Thoracic aorta (tissue), 2 donors: ENCODE results near the gene PMEPA1. TPM values are rescaled to one million over a fixed set of nuclear protein-coding genes. Genes with fewer than 3 reads are reported as not detected.

Experiments used
- ATAC-seq: fragments of 150-250 bp; one replicate; pipeline ENCODE4 v1.8.0; 2017; ENCODE audit warnings: low read depth; ENCODE audit not compliant: insufficient number of reproducible peaks, low FRiP score
- DNase-seq: peaks from one replicate; pipeline ENCODE4 v3.0.0-alpha.2; 2020; ENCODE audit warnings: low spot score
- H3K27ac ChIP-seq, 2 donors: fragments of 200-600 bp; sonication (generic); 1 replicate in 1 of 2; 2 replicates in 1 of 2; pipeline ENCODE4 v1.5.1; 2016; ENCODE audit warnings: mild to moderate bottlenecking in 2 of 2, moderate library complexity in 2 of 2
- H3K27me3 ChIP-seq: fragments of 200-600 bp; sonication (generic); replicated peaks from 2 replicates; pipeline ENCODE4 v1.6.0; 2016; ENCODE audit warnings: mild to moderate bottlenecking; ENCODE audit not compliant: insufficient read depth
- H3K36me3 ChIP-seq: fragments of 200-600 bp; sonication (generic); one replicate; pipeline ENCODE4 v1.5.1; 2016
- H3K4me1 ChIP-seq, 2 donors: fragments of 200-600 bp; sonication (generic); 1 replicate in 1 of 2; 2 replicates in 1 of 2; pipeline versions ENCODE4 v1.5.1 to v1.6.0; 2016; ENCODE audit warnings: low read depth in 2 of 2, mild to moderate bottlenecking in 1 of 2; ENCODE audit not compliant: control insufficient read depth in 1 of 2
- H3K4me3 ChIP-seq: fragments of 200-600 bp; sonication (generic); 2 replicates; pipeline ENCODE4 v1.5.1; 2016; ENCODE audit warnings: mild to moderate bottlenecking
- H3K9me3 ChIP-seq: fragments of 200-600 bp; sonication (generic); 2 replicates; pipeline ENCODE4 v1.5.1; 2016
- total RNA-seq, 2 donors: library from RNA; depleted of rRNA; stranded (reverse); fragments of >200 nt; gene quantifications; one replicate each; pipeline versions ENCODE4 v1.1.0 to v1.2.3, GENCODE V29; 2016
- TF ChIP-seq, protein P1 (sequence below): fragments of 200-600 bp; sonication (generic); IDR thresholded peaks from one replicate; pipeline ENCODE4 v1.5.1; 2019; ENCODE audit warnings: antibody characterized with exemption

The PMEPA1 gene
- total RNA-seq, 2 donors from 2014 or later = 68.4 to 104 TPM

DNA sequence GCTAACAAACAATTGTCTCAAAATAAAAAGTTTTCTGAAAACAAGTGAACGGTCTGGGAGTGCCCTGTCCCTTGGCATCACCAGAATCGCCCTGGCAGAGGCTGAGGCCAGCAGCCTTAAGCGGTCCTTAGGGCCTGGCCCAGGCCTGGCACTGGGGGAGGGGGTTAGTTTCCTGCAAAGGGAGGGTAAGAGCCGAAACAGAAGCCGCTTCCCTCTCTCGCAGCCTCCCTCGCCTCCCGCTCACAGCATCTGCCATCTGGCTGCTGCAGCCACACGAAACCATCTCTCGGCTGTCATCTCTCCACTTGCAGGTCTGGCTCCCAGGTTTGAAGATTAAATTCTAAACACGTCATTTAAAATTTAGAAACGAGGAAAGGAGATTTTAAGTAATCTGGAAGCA lies 31.5 kb downstream of the PMEPA1 start:
- Histone ChIP-seq H3K27ac (no peak overlapping the region), H3K9me3 (no peaks in the 10 kb centered on the region), H3K27me3 (no peaks in the 10 kb centered on the region), H3K4me1 (peaks cover 23 to 100% of the 10 kb centered on the region in 2 donors), H3K4me3 (no peak overlapping the region), H3K36me3 (no peaks in the 10 kb centered on the region)
- TF ChIP-seq, protein P1, sequence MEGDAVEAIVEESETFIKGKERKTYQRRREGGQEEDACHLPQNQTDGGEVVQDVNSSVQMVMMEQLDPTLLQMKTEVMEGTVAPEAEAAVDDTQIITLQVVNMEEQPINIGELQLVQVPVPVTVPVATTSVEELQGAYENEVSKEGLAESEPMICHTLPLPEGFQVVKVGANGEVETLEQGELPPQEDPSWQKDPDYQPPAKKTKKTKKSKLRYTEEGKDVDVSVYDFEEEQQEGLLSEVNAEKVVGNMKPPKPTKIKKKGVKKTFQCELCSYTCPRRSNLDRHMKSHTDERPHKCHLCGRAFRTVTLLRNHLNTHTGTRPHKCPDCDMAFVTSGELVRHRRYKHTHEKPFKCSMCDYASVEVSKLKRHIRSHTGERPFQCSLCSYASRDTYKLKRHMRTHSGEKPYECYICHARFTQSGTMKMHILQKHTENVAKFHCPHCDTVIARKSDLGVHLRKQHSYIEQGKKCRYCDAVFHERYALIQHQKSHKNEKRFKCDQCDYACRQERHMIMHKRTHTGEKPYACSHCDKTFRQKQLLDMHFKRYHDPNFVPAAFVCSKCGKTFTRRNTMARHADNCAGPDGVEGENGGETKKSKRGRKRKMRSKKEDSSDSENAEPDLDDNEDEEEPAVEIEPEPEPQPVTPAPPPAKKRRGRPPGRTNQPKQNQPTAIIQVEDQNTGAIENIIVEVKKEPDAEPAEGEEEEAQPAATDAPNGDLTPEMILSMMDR = no peak
- ATAC-seq (no peak), DNase-seq (no peak)

DNA sequence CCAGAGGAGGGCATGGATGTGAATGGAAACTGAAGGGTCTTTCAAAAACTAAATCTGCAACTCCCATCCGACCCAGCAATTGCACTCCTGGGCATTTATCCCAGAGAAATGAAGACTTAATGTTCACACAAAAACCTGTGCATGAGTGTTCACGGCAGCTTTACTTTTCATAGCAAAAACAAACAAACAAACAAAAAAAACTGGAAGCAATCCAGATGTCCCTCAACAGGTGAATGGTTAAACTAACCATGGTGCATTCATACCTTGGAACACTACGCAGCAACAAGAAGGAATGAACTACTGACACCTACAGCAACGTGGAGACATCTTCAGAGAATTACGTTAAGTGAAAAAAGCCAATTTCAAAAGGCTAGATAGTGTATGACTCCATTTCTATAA lies 32.2 kb downstream of the PMEPA1 start:
- H3K4me1 ChIP-seq = peaks cover 24 to 100% of the 10 kb centered on the region in 2 donors
- TF ChIP-seq, protein P1 = no peak

DNA sequence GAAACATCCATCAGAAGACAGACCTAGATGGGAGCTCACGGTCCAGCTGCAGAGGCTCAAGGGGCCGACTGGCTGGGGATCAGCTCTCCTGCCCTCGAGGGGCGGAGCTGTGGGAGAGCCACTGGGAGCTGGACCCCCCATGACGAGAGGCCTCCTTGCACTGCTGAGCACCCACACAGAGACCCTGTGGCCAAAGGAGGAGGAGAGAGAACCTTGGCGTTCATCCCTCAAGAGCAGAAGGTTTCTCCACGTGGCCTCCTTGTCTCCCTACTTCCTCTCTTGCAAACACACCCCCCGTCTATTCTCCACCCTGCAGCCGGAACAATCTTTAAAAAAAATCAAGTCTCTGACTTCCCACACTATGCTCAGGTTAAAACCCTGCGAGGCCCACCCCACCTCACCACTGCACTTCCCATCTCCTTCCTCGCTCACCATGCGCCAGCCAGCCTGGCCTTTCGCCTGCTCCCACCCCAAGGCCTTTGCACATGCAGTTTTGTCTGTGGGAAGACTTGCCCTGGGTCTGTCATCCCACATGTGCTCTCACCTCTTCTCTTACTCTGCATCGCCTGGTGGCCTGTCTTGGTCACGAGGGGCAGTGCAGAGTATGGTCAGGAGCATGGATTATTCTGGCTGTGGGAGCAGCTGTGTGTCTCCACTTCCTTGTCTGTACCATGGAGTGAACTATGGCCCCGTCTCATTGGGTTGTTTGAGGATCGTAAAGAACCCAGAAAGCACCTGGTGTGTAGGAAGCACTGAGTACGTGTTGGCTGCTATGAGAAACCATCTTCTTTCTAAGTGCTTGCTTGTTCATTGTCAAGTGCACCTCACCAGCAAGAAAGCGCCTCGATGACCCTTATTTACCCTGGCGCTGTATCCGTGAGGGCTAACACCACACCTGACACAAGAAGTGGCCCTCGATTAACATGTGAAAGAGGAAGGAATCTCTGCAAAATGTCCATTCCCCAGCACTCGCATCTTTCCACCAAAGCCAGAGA lies 32.9 kb downstream of the PMEPA1 start:
- ATAC-seq (no peak), DNase-seq (no peak)
- Histone ChIP-seq H3K4me1 (peaks cover 27 to 100% of the 10 kb centered on the region in 2 donors), H3K9me3 (no peaks in the 10 kb centered on the region), H3K27me3 (no peaks in the 10 kb centered on the region), H3K36me3 (no peaks in the 10 kb centered on the region), H3K4me3 (no peak overlapping the region), H3K27ac (no peak overlapping the region)
- TF ChIP-seq, protein P1 = no peak

More for the DNA sequence above, 32.2 kb downstream of the PMEPA1 start:
- H3K27ac ChIP-seq = no peak overlapping the region
- ATAC-seq (no peak), DNase-seq (no peak)
- H3K36me3 ChIP-seq = no peaks in the 10 kb centered on the region
- no peak overlapping the region for H3K4me3 ChIP-seq
- H3K9me3 ChIP-seq = no peaks in the 10 kb centered on the region
- no peaks in the 10 kb centered on the region for H3K27me3 ChIP-seq

DNA sequence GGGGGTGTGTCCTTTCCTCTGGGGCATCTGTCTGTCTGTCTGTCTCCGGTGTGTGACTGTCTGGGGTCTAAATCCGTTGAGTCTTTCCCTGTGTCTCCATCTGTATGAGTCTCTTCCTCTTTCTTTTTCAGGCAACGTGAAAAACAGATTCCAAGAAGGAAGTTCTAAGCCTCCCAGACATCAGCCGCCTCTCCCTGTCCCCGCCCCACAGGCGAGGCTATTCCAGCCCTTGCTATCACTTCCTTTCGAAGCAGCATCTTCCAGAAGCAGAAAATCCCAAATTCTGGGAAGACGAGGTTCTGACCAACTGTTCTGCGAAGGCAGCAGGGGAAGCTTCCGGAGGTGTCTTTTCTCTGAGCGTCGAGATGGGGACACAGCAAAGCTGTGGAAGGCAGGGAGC lies 34.0 kb downstream of the PMEPA1 start:
- H3K36me3 ChIP-seq = no peaks in the 10 kb centered on the region
- H3K4me3 ChIP-seq = no peak overlapping the region
- H3K27me3 ChIP-seq = no peaks in the 10 kb centered on the region
- ATAC-seq = no peak
- H3K9me3 ChIP-seq = no peaks in the 10 kb centered on the region
- TF ChIP-seq, protein P1 = no peak
- H3K4me1 ChIP-seq = peaks cover 23 to 100% of the 10 kb centered on the region in 2 donors
- no peak overlapping the region for H3K27ac ChIP-seq
- DNase-seq = no peak

DNA sequence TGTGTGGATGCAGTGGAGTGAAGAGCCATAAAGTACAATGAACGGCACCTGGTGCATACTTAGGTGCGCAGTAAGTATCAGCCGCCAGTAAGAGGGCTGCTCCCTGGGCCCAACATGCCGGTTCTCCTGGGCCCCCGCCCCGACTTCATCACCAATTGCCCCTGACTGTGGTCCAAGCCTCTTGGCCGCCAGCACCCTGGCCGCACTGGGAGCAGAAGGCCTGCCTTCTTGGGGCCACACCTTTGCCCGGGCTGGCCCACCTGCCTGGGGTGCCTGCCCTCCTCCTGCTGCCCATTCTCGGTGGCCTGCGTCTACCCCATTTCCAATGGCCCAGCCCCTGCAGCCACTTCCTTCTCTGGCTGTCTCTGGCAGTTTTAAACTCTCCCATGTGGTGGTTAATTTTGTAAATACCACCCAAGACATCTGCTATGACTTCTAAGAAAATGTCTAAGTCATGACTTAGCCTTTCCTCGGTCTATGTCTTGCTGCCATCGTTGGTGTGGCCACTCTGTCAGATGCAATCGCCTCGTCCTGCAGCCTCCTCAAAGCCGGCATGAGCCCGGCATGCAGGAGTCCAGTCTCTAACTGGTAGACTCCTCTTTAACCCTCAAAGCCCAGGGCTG lies 36.8 kb downstream of the PMEPA1 start:
- H3K36me3 ChIP-seq = no peaks in the 10 kb centered on the region
- H3K9me3 ChIP-seq = no peaks in the 10 kb centered on the region
- TF ChIP-seq, protein P1 = no peak
- no peaks in the 10 kb centered on the region for H3K27me3 ChIP-seq
- peaks cover 20 to 99% of the 10 kb centered on the region in 2 donors for H3K4me1 ChIP-seq
- H3K27ac ChIP-seq = no peak overlapping the region
- peak overlapping the region; percentile 41 for H3K4me3 ChIP-seq
- DNase-seq = no peak
- no peak for ATAC-seq
